WERI-Rb-1 (cell line): Measurements from ENCODE around the gene DDA1.

ENCODE experiments used
- DNase-seq: peaks from one replicate; pipeline ENCODE4 v3.0.0-alpha.2; 2020
- H3K27ac ChIP-seq: fragments of 250-450 bp; sonication (Bioruptor Pico); 2 replicates; pipeline ENCODE4 v1.5.1; 2020; ENCODE audit warnings: mild to moderate bottlenecking, moderate library complexity
- H3K27me3 ChIP-seq: fragments of 250-450 bp; sonication (Bioruptor Pico); 2 replicates; pipeline ENCODE4 v1.5.1; 2021; ENCODE audit warnings: mild to moderate bottlenecking, low read depth, moderate library complexity; ENCODE audit not compliant: insufficient read depth, severe bottlenecking
- H3K36me3 ChIP-seq: fragments of 250-450 bp; sonication (Bioruptor Pico); 2 replicates; pipeline ENCODE4 v1.5.1; 2020; ENCODE audit warnings: mild to moderate bottlenecking, moderate library complexity
- H3K4me3 ChIP-seq: 2 replicates; pipeline ENCODE4 v1.5.1; 2011; ENCODE audit warnings: low read depth, mild to moderate bottlenecking, control low read depth, low read length
- H3K9me3 ChIP-seq: fragments of 250-450 bp; sonication (Bioruptor Pico); 2 replicates; pipeline ENCODE4 v1.5.1; 2021; ENCODE audit warnings: mild to moderate bottlenecking, moderate library complexity; ENCODE audit not compliant: severe bottlenecking
- CTCF ChIP-seq: IDR thresholded peaks from 2 replicates; pipeline ENCODE4 v1.5.1; 2011; ENCODE audit warnings: low read depth, mild to moderate bottlenecking, control low read depth, inconsistent platforms, low read length

DDA1 gene

GRCh38 chr19:17321655-17322489 is 12.5 kb downstream of the DDA1 start:
- DNase-seq, result no peak
- Histone ChIP-seq H3K36me3 (peaks cover 52% of the 10 kb centered on the region), H3K4me3 (no peak overlapping the region), H3K27me3 (no peaks in the 10 kb centered on the region), H3K27ac (no peak overlapping the region), H3K9me3 (no peaks in the 10 kb centered on the region)
- no peak for TF ChIP-seq CTCF

- TF ChIP-seq CTCF, result no peak
- H3K27me3 ChIP-seq, result no peaks in the 10 kb centered on the region
- no peak for DNase-seq
These were observed 13.5 kb downstream of the DDA1 start for GRCh38 chr19:17322854-17323253.

GRCh38 chr19:17323300-17323963 is 14.1 kb downstream of the DDA1 start:
- no peak for TF ChIP-seq CTCF
- Histone ChIP-seq H3K27me3 (no peaks in the 10 kb centered on the region), H3K27ac (no peak overlapping the region), H3K36me3 (peaks cover 55% of the 10 kb centered on the region), H3K4me3 (no peak overlapping the region), H3K9me3 (no peaks in the 10 kb centered on the region)
- DNase-seq, result no peak

More at GRCh38 chr19:17322854-17323253, 13.5 kb downstream of the DDA1 start:
- Histone ChIP-seq H3K36me3 (peaks cover 59% of the 10 kb centered on the region), H3K4me3 (no peak overlapping the region), H3K27ac (no peak overlapping the region), H3K9me3 (no peaks in the 10 kb centered on the region)

- Histone ChIP-seq H3K9me3 (no peaks in the 10 kb centered on the region), H3K27ac (no peak overlapping the region), H3K4me3 (no peak overlapping the region), H3K27me3 (no peaks in the 10 kb centered on the region), H3K36me3 (peaks cover 55% of the 10 kb centered on the region)
- TF ChIP-seq CTCF, result no peak
- no peak for DNase-seq
These were observed 14.6 kb downstream of the DDA1 start for GRCh38 chr19:17323964-17324332.

GRCh38 chr19:17324357-17325114 is 15.2 kb downstream of the DDA1 start:
- H3K9me3 ChIP-seq, result no peaks in the 10 kb centered on the region
- DNase-seq, result no peak
- TF ChIP-seq CTCF, result no peak
- no peaks in the 10 kb centered on the region for H3K27me3 ChIP-seq
- no peak overlapping the region for H3K27ac ChIP-seq
- no peak overlapping the region for H3K4me3 ChIP-seq
- peaks cover 55% of the 10 kb centered on the region for H3K36me3 ChIP-seq
